Spleen (tissue), 7 donors: ENCODE results near the gene ATG7.

Experiments
- CTCF ChIP-seq, 11 experiments: fragments of 200-600 bp in 7 of 11; fragments of 450-650 bp in 4 of 11; sonication (generic) in 4 of 11; IDR thresholded peaks in 8 of 11; conservative IDR thresholded peaks in 3 of 11; 1 replicate in 7 of 11; 2 replicates in 4 of 11; pipeline versions ENCODE4 v1.4.0 to v1.8.0; 2016 to 2021; ENCODE audit warnings: antibody characterized with exemption in 11 of 11, inconsistent platforms in 4 of 11, mild to moderate bottlenecking in 1 of 11
- POLR2A ChIP-seq, 3 donors: fragments of 450-650 bp; IDR thresholded peaks; one replicate each; pipeline ENCODE4 v1.5.1; 2017; ENCODE audit warnings: antibody characterized with exemption in 3 of 3, mild to moderate bottlenecking in 1 of 3
- donor health status: DM: no; HTN: no; CAD: no; lungs with moderate emphysema.
- donor health status: DM: no; HTN: no; CAD: no.
- donor health status: DM: no; HTN: no; CAD: no.

GRCh38 chr3:11230125-11230524 is 42.1 kb upstream of the ATG7 start:
- no peak for TF ChIP-seq POLR2A (IDR thresholded peaks at IDR 0.05)
- no peak for TF ChIP-seq CTCF (IDR thresholded peaks at IDR 0.05 in 8 of 11, conservative IDR thresholded peaks at IDR 0.05 in 3 of 11)
